ENCODE data around the gene NEB.

NEB gene

DNA sequence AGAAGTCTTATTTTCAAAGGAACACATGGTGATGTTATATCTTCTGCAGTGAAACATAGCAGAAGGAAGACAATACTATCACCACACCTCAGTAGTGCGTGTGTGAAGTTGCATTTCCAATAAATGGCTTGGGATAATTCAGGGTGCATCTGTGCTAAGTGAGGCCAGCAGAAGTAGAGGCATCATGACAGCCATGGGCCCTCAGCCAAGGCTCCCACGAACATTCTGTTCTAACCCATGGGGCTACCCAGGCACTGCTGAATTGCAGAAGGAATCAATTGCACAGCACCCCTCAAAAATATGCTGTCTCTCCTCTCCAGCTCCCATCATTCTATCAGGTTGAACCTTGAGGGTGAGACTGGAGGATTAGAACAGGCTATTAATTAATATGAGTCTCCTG, 185.1 kb downstream of the NEB start:
- no peak for DNase-seq (ENCODE audit: low read depth)

DNA sequence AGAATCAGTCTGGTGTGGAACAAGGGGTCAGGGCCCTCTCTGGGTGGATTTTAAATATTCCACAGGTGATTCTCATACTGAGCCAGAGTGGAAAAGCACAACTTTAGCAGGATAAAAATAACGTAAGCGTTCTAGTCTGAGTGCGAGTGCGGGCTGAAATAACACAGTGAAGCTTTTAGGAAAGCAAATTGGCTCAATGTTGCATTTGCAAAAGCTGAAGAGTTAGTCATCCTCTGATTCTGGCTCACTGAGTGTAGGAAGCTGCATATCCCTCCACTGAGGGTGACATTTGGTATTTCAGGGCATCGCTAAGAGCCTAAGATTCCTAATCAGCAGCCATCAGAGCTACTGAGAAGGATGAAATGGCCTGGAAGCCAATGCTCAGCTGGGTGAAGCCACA, 189.8 kb downstream of the NEB start:
- no peak for DNase-seq (ENCODE audit: low read depth)

DNA sequence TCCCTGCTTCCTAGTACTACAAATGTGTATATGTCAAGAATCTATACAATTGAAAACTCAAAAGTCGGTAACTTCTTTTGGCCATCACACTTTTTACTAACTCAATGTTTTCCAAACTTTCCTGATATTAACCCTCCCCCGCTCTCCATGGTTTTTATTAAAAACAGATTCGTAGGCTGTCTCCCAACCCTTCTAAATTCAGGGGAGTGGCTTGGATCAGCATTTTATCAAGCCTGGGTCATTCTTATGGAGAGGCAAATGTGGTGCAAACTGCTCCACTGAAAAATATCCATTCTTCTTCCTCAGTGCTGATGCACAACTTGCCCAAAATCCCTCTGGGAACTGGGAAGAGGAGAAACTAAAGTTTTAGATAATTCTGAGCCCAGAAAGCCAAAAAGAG, 190.4 kb downstream of the NEB start:
- DNase-seq (ENCODE audit: low read depth): no peak

DNA sequence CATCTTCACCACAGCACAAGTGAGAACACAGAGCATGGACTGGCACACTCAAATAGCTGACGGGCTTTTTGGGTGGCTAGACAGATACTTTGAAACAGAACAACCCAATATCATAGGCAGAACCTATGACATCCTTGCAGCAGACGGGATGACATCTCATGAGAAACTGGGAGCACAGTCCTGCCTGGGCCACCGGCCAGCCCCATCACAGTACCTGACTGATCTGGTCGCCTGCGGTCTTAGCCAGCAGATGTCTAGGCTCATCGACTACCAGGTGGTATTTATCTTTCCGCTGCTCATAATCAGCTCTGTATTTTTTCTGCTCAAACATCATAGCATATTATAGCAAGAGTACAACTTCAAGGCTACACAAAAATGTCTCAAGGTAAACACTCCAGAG, 200.3 kb downstream of the NEB start:
- DNase-seq (ENCODE audit: low read depth): no peak

DNA sequence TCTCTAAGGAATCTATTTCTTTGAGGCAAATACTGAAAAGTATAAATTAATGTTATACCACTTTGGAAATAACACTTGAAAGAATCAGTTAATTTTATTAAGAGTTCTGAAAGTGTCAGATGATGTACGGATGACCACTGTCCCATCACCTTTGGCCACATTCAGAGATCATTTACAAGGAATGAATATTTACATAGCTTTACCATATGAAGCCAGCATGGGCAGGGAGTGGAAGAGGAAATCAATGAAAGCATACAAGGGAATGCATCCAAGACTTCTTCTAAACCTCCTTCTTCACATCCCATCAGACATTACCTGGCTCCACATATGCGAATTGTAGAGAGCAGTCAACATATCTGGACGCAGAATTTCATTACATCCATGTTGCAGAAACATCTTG, 201.1 kb downstream of the NEB start:
- no peak for DNase-seq (ENCODE audit: low read depth)

DNA sequence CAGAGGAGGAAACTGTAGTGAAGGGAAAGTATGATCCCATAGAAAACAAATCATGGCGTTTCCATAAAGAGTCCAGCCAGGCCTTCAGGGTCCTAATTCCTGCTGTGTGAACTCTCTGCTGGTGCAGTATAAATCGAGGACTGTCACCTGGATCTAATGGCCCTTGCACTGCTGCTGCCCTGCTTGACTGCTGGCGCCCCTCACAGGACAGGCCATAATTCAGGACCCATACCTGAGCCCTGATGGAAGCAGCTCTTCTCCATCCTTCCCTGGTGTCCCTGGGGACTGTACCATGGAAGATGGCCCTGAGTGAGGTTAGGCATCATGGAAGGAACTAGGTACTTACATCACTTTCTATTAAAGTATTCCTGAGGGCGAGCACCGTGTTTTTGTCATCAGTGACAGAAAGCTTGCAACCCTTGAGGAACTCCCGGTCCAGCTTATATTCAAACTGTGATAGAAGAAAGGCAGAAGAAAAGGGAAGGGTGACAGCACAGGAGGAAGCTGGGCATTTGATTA, 207.6 kb downstream of the NEB start:
- DNase-seq (ENCODE audit: low read depth): no peak

DNA sequence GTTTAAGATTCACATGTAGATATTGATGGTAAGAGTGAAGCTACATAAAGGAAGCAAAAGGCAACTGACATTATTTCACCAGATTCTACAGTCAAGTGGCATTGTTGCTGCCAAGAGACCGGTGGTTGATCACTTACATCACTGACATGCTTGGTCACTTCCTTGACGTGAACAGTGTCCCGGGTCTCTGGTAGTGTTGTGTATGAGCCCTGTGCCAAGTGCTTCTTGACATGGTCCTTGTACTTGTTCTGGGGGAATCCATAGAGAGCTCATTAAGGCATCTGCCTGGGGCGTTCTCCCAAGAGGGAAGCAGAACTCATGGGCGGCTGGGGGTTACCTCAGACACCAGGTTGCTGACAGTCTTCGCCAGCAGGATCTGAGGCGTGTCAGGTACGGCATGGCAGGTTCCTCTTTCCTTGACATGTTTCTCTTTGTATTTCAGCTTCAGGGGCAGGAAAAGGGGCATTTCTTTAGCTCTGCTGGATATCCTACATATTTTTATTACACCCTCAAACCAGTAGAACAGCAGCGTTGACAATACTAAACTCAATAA, 208.4 kb downstream of the NEB start:
- no peak for DNase-seq (ENCODE audit: low read depth)

DNA sequence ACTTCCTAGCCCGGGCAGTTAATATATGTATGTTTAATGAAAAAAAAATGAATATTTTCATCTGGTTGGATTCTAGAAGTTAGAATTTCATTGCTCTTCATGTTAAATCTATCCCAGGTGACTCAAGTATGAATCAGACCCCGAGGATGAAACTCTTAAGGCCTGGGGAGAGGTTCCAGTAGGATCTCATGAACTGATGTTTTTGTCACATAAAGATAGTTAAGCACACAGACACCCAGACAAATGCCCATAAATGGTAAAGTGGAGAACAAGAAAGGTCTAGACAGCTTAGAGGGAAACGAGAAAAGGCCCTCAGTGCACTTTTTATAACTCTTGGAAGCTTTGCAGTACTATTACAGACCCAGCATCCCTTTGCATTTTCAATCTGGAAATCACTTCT, 210.4 kb downstream of the NEB start:
- DNase-seq (ENCODE audit: low read depth): no peak

DNA sequence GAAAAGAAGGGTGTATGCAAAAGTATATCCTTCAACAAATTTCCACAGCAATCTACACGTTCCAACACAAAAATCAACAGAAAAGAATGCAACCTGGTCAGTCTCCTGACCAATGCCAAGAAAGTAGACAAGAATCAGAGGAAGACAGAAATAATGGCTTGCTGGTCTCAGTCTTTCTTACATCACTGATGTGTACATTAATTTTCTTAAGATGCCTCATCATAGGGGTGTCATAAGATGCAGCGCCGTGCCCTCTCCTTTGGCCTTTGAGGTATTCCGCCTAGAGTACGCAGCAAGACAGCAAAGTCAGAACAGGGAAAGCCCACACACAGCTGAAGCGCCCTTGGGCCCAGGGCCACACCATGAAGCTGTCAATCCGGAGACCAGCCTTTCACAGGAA, 211.7 kb downstream of the NEB start:
- no peak for DNase-seq (ENCODE audit: low read depth)

DNA sequence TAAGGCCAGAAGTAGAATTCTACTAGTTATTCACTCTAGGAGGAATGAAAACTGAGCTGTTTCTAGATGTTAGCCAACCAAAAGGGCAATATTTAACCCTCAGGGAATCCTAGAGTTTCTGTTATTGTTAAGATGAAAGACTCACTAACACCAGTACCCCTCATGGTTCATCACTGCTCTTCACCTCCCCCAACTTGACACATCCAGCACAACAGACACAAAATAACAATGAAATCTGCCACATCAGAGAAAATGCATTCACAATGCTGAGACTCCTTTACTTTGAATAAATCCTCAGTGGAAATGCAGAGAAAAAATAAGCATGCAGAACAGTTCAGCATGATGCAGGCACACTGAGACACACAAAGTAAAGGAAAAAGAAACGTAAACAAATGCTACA, 213.3 kb downstream of the NEB start:
- no peak for DNase-seq (ENCODE audit: low read depth)

DNA sequence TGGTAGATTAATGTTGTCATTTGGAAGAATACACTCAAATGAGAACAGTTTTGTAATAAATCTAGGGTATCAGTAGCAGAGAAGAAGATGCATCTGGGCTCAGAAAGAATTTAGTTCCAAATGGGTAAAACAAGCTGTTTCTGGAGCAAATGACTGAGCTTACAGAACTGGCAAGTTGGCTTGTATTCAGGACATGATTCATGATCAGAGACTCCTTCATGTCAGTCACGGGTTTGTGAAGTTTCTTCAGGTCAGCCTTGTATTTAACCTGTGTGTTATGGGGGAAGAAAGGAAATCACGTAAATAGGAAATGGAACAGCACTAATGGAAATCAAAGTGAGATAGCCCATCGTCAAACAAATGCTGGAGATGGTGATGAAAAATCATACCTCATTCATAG, 215.5 kb downstream of the NEB start:
- no peak for DNase-seq (ENCODE audit: low read depth)

DNA sequence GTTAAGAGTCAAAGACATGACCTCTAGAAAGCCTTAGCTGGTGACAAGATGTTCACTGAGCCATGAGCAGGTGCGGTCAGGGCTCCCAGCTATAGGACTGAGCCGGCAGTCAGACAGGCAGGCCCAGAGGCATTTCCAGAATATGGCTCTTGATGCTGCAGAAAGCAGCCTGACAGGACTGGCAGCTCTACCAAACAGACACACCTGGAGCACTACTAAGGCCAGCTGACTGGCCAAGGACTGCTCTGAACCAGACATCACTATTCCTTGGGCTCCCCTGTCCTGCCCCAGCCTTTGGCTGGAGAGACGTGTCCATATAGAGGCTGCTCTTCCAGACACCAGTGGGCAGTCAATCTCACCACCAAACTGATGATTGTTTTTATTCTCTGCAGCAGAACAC, 225.8 kb downstream of the NEB start:
- no peak for DNase-seq (ENCODE audit: low read depth)

DNA sequence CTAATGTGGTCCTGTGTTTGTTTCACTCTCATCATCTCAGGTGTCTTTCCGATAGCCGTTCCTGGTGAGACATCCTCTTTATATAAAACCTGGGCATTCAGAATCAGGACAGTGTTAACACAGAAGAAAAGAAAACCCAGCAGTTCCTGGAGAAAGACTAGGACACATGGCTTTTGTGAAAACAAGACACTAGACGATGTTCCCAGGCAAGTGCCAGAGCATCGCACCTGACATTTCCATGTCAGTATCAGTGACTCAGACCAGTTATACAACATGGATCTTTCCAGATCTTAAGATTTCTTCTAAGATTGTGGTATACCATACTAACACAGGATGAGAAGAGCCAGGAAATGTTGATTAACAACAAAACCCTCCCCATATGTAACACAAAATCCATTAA, 228.1 kb downstream of the NEB start:
- no peak for DNase-seq (ENCODE audit: low read depth)

DNA sequence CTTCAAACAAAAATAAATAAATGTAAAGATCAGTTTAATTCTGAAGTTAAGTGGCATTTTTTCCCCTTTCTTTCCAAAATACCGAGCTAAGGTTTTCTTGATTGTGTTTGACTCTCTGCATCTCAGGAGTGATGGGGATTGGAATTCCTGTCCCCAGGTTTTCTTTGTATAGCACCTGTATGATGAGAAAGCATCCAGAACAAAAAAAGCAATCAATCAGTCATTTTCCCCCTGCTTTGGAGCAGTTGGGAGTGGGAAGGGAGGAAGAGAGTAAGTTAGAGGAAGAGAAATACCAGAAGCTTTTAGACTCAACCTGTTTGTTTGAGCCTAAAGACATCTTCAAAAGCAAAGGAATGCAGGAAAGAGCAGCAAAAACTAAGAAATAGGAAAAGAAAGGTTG, 236.1 kb downstream of the NEB start:
- DNase-seq (ENCODE audit: low read depth): no peak

DNA sequence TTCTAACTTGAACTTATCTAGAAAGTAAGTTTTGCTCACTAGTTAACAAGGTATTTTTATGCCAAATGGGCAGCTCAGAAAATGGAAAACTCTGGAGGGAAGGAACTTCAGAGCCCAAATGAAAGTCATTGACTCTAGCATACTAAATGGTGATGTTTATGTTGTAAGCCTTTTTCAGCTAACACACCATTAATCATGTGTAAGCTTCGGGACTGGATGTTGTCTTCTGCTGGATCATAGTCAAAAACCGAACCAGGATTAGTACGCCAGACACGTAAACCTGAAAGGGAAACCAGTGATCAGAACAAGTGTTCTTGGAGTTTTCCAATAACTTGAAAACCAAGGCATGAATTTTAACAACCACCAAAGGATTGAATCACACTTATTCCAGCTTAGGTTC, 242.8 kb downstream of the NEB start:
- no peak for DNase-seq (ENCODE audit: low read depth)

DNA sequence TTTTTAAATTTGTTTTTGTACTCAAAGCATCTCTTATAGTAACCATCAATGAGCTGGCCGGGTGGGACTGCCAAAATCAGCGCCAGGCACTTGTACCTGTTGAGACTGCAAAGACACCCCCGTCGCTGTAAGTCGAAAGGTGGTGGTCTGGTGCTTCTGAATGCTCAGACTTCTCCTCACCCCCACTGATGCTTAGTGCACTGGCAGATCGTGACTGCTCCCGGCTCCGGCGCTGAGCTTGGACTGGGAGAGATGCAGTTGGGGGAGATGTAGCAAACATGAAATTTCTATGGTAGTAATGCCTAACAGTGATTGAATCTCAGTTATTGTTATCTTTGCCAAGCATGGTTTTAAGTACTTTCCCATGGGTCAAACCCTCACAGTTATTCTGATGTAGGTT, 244.0 kb downstream of the NEB start:
- DNase-seq (ENCODE audit: low read depth): no peak

DNA sequence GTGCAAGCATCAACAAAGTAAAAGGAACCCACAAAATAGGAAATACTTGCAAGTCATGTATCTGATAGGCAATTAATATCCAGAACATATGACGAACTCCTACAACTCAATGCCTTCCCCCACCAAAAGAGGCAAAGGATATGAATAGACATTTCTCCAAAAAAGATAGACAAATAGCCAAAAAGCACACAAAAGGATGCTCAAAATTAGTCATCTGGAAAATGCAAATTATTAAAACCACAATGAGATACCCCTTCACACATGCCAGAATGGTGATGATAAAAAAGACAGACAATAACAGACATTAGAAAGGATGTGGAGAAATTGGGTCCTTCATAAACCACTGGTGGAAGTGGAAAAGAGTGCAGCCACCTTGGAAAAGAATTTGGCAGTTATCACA, 248.2 kb downstream of the NEB start:
- no peak for DNase-seq (ENCODE audit: low read depth)

DNA sequence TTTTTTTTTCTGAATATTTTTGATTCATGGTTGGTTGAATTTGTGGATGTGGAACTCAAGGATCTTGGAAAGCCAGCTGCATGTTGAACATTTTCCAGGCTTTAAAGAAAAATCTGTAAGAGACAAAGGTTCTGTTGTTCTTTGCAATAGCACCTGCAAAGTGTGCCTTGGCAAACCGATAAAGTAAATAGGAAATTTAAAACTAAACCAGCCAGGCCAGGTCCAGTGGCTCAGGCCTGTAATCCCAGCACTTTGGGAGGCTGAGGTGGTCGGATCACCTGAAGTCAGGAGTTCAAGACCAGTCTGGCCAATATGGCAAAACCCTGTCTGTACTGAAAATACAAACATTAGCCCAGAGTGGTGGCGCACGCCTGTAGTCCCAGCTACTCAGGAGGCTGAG, 250.2 kb downstream of the NEB start:
- no peak for DNase-seq (ENCODE audit: low read depth)

DNA sequence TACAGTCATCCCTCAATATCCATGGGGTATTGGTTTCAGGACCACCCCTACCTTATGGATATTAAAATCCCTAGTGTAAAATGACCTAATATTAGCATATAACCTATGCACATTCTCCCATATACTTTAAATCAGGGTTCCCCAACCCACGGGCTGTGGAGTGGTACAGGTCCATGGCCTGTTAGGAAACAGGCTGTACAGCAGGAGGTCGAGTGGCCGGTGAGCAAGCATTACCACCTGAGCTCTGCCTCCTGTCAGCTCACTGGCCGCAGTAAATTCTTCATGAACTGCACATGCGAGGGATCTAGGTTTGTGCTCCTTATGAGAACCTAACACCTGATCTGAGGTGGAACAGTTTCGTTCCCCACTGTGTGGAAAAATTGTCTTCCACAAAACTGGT, 250.7 kb downstream of the NEB start:
- no peak for DNase-seq (ENCODE audit: low read depth)

DNA sequence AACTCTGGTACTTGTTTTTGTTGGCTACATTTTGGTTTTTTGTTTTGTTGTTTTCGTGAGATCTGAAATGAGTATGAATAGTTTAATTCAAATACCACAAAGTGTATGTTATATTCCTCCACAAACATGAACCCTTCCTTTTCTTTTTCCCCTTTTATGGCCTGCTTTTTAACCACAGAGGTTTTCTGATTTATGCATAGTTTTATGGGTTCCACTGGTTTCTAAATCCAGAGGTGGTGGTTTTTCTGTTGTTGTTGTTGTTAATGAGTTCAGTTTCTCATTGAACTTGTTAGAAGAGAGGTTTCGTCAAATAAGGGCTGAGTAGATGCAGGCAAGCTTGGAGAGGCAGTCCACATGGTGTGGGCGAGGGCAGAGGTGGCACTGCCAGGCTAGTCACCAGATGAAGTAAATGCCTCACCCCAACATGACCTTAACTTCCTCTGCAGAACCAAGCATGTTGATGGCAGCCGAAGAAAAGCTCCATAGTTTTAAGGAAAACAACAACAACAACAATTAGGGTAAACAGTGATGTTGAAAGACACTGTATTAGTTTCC, 252.0 kb downstream of the NEB start:
- DNase-seq (ENCODE audit: low read depth): no peak

DNA sequence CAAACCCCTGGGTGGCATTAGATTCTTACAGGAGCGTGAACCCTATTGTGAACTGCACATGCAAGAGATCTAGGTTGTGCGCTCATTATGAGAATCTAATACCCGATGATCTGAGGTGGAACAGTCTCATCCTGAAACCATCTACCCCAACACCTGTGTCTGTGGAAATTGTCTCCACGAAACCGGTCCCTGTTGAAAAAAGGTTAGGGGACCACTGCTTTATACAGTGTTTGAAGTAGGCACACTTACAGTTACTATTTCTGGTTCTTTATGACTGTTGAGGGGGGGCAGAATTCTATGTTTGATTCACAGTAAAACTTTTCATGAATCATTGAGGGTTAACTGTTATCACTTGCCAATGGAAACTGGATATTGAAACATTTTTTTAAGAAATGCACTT, 252.5 kb downstream of the NEB start:
- no peak for DNase-seq (ENCODE audit: low read depth)

DNA sequence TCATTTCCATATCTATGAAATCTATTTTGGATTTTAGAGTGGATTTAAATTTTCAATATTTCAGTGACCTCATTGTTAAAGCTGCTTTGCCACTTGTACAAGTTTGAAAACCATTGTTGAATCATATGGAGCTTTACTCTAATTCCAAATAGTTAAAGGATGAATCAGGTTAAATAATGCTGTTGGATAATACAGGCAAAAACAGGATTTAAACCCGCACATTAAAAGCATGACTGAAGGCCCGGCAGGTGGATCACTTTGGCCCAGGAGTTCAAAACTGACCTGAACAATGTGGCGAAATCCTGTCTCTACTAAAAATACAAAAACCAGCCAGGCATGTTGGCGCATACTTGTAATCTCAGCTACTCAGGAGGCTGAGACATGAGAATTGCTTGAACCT, 256.3 kb downstream of the NEB start:
- no peak for DNase-seq (ENCODE audit: low read depth)

DNA sequence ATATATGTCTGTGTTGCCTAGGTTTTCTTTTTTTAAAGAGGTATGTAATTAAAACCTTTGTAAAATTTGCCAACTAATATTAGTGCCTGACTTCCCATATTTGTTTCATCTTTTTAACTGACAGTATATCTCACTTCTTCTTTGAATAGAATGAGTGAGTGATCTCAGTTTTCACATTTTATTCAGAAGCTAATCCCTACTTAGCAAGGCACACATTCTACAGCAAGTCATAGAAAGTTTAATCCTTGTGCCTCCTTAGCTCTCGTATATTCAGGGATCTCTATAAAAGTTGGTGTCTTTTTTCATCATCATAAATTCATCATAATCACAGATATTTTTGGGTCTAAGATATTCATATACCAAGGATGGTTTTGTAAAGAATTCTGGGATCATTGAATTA, 258.0 kb downstream of the NEB start:
- DNase-seq (ENCODE audit: low read depth): no peak

DNA sequence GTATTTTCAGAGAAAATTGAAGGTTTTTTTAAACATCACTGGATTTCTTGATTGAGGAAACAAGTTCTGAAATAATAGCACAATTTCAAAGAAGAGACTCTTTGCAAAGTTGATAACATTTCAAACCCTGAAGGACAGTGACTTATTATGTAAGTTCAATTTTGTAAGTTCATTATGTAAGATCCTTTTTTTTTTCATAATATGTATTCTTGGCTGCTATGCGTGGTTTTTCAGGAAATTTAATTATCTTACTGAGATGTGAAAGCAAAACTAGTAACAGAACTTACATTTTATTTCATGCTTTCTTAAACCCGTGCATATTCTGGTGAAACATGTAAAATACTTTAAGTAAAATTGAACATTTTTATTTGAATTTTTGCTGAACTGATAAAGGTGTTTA, 259.2 kb downstream of the NEB start:
- DNase-seq (ENCODE audit: low read depth): no peak

DNA sequence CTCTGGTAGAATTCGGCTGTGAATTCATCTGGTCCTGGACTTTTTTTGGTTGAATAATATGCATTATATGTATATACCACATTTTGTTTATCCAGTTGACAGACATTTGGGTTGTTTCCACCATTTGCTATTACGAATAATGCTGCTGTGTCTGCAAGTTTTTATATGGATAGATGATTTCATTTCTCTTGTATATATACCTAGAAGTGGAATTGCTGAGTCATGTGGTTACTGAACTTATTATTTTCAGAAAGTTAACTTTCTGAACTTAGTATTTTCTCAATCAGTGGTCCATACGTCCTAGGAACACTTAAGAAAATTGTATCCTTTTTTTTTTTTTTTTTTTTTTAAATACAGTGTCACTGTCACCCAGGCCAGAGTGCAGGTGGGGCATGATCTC, 261.3 kb downstream of the NEB start:
- no peak for DNase-seq (ENCODE audit: low read depth)
